Liver (tissue), 9 donors: ENCODE measurements around the gene FAM222A. TPM values are rescaled to one million over a fixed set of nuclear protein-coding genes. Genes with fewer than 3 reads are reported as not detected.

Source experiments
- DNase-seq: peaks from one replicate; pipeline ENCODE4 v3.0.0-alpha.2; 2017; ENCODE audit warnings: low spot score
- H3K27ac ChIP-seq, 2 donors: one replicate each; pipeline ENCODE4 v1.7.0; 2013; ENCODE audit warnings: inconsistent platforms in 2 of 2, low read length in 2 of 2, control low read depth in 1 of 2, low read depth in 1 of 2, mild to moderate bottlenecking in 1 of 2
- H3K27me3 ChIP-seq, 4 donors: one replicate each; pipeline versions ENCODE4 v1.6.1 to v1.7.0; 2013; ENCODE audit warnings: low read length in 3 of 4, inconsistent platforms in 1 of 4, mild to moderate bottlenecking in 1 of 4, moderate library complexity in 1 of 4; ENCODE audit not compliant: control insufficient read depth in 4 of 4, insufficient read depth in 4 of 4
- H3K36me3 ChIP-seq, 4 donors: one replicate each; pipeline versions ENCODE4 v1.6.1 to v1.7.0; 2013; ENCODE audit warnings: low read length in 3 of 4, mild to moderate bottlenecking in 3 of 4, low read depth in 1 of 4, moderate library complexity in 1 of 4; ENCODE audit not compliant: control insufficient read depth in 4 of 4, insufficient read depth in 3 of 4
- H3K4me1 ChIP-seq, 4 donors: one replicate each; pipeline versions ENCODE4 v1.6.1 to v1.7.0; 2013; ENCODE audit warnings: low read length in 3 of 4, mild to moderate bottlenecking in 3 of 4, moderate library complexity in 1 of 4; ENCODE audit not compliant: control insufficient read depth in 4 of 4, insufficient read depth in 4 of 4
- H3K4me3 ChIP-seq, 3 donors: one replicate each; pipeline versions ENCODE4 v1.6.1 to v1.7.0; 2013; ENCODE audit warnings: low read length in 3 of 3, control low read depth in 1 of 3, low read depth in 1 of 3, mild to moderate bottlenecking in 1 of 3
- H3K9ac ChIP-seq, 2 donors: one replicate each; pipeline ENCODE4 v1.7.0; 2013; ENCODE audit warnings: low read length in 2 of 2, mild to moderate bottlenecking in 2 of 2, moderate library complexity in 2 of 2, control low read depth in 1 of 2, low read depth in 1 of 2
- H3K9me3 ChIP-seq, 4 donors: one replicate each; pipeline versions ENCODE4 v1.6.1 to v1.7.0; 2013; ENCODE audit warnings: low read length in 3 of 4; ENCODE audit not compliant: control insufficient read depth in 4 of 4
- ATF3 ChIP-seq: IDR thresholded peaks from 2 replicates; pipeline ENCODE4 v1.6.1; 2016; ENCODE audit warnings: antibody characterized with exemption
- CTCF ChIP-seq: fragments of 150-350 bp; IDR thresholded peaks from 2 replicates; pipeline ENCODE4 v1.5.1; 2017; ENCODE audit warnings: improper control_type of control experiment, low read depth, low read length; ENCODE audit not compliant: missing input control
- EGR1 ChIP-seq, 2 donors: IDR thresholded peaks; 2 replicates each; pipeline ENCODE4 v1.6.1; 2016 to 2018; ENCODE audit warnings: antibody characterized with exemption in 2 of 2, low read depth in 2 of 2
- FOXA1 ChIP-seq: IDR thresholded peaks from 2 replicates; pipeline ENCODE4 v1.6.1; 2016; ENCODE audit warnings: antibody characterized with exemption
- FOXA2 ChIP-seq: IDR thresholded peaks from 2 replicates; pipeline ENCODE4 v1.6.1; 2016; ENCODE audit warnings: antibody characterized with exemption
- GABPA ChIP-seq, 2 donors: IDR thresholded peaks in 1 of 2; conservative IDR thresholded peaks in 1 of 2; 2 replicates each; pipeline ENCODE4 v1.6.1; 2016; ENCODE audit warnings: antibody characterized with exemption in 2 of 2, mild to moderate bottlenecking in 1 of 2, moderate library complexity in 1 of 2
- HNF4A ChIP-seq, 2 donors: conservative IDR thresholded peaks; 2 replicates each; pipeline ENCODE4 v1.6.1; 2016; ENCODE audit warnings: antibody characterized with exemption in 2 of 2, mild to moderate bottlenecking in 2 of 2
- HNF4G ChIP-seq: IDR thresholded peaks from 2 replicates; pipeline ENCODE4 v1.6.1; 2016; ENCODE audit warnings: antibody characterized with exemption
- JUND ChIP-seq, 2 donors: IDR thresholded peaks; 2 replicates each; pipeline ENCODE4 v1.6.1; 2016; ENCODE audit warnings: antibody characterized with exemption in 2 of 2
- MAX ChIP-seq: IDR thresholded peaks from 2 replicates; pipeline ENCODE4 v1.6.1; 2016; ENCODE audit warnings: antibody characterized with exemption
- NR2F2 ChIP-seq: IDR thresholded peaks from 2 replicates; pipeline ENCODE4 v1.6.1; 2016; ENCODE audit warnings: antibody characterized with exemption
- RAD21 ChIP-seq, 2 donors: IDR thresholded peaks; 2 replicates each; pipeline ENCODE4 v1.6.1; 2016; ENCODE audit warnings: antibody characterized with exemption in 2 of 2, mild to moderate bottlenecking in 2 of 2
- REST ChIP-seq: IDR thresholded peaks from 2 replicates; pipeline ENCODE4 v1.6.1; 2016; ENCODE audit warnings: antibody characterized with exemption, mild to moderate bottlenecking
- RXRA ChIP-seq, 2 donors: IDR thresholded peaks; 2 replicates each; pipeline ENCODE4 v1.6.1; 2017 to 2018; ENCODE audit warnings: antibody characterized with exemption in 2 of 2, mild to moderate bottlenecking in 1 of 2
- SP1 ChIP-seq: IDR thresholded peaks from 2 replicates; pipeline ENCODE4 v1.6.1; 2018; ENCODE audit warnings: antibody characterized with exemption, mild to moderate bottlenecking
- TAF1 ChIP-seq: conservative IDR thresholded peaks from 2 replicates; pipeline ENCODE4 v1.6.1; 2016; ENCODE audit warnings: antibody characterized with exemption, mild to moderate bottlenecking
- YY1 ChIP-seq: IDR thresholded peaks from 2 replicates; pipeline ENCODE4 v1.6.1; 2016; ENCODE audit warnings: antibody characterized with exemption, mild to moderate bottlenecking
- WGBS: extraction: QIAGEN DNeasy Blood & Tissue Kit; methylation state at CpG from one replicate; pipeline ENCODE4 v1.1.7; 2013; 5-methylcytosine and 5-hydroxymethylcytosine counted together
- polyA plus RNA-seq, 2 donors: library from polyadenylated mRNA; stranded (reverse) in 1 of 2; unstranded in 1 of 2; fragments of 200-250 nt in 1 of 2; fragments of >200 nt in 1 of 2; fragmentation: Nextera tagmentation in 1 of 2; extraction: Ambion mirVana in 1 of 2; gene quantifications; one replicate each; pipeline versions ENCODE4 v1.2.1 to v1.2.3, GENCODE V29; 2013 to 2015
- total RNA-seq, 2 donors: library from RNA; depleted of rRNA; stranded (reverse); fragments of >200 nt; gene quantifications; one replicate each; pipeline ENCODE4 v1.2.3, GENCODE V29; 2014
- TF ChIP-seq, protein P1 (sequence below): IDR thresholded peaks from 2 replicates; pipeline ENCODE4 v1.6.1; 2016; ENCODE audit warnings: antibody characterized with exemption
- donor health status: healthy.
- donor health status: healthy.
- donor health status: healthy.
- donor health status: healthy.
- donor health status: healthy.

Gene FAM222A
- total and polyA plus RNA-seq, 4 donors = 0.97 to 2.2 (median 1.9) TPM

- TF ChIP-seq FOXA2 = no peak
- TF ChIP-seq ATF3 = no peak
- no peak for TF ChIP-seq CTCF
- TF ChIP-seq EGR1 (IDR thresholded peaks at IDR 0.05; ENCODE audit: low read depth in 2 of 2) = no peak
- TF ChIP-seq, protein P1, sequence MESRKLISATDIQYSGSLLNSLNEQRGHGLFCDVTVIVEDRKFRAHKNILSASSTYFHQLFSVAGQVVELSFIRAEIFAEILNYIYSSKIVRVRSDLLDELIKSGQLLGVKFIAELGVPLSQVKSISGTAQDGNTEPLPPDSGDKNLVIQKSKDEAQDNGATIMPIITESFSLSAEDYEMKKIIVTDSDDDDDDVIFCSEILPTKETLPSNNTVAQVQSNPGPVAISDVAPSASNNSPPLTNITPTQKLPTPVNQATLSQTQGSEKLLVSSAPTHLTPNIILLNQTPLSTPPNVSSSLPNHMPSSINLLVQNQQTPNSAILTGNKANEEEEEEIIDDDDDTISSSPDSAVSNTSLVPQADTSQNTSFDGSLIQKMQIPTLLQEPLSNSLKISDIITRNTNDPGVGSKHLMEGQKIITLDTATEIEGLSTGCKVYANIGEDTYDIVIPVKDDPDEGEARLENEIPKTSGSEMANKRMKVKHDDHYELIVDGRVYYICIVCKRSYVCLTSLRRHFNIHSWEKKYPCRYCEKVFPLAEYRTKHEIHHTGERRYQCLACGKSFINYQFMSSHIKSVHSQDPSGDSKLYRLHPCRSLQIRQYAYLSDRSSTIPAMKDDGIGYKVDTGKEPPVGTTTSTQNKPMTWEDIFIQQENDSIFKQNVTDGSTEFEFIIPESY = no peak
- no peak for TF ChIP-seq FOXA1
- TF ChIP-seq TAF1 = no peak
- no peak for TF ChIP-seq HNF4A (conservative IDR thresholded peaks at IDR 0.05)
- TF ChIP-seq YY1 = no peak
- no peak for TF ChIP-seq SP1
- no peak for TF ChIP-seq RAD21 (IDR thresholded peaks at IDR 0.05)
- TF ChIP-seq RXRA (IDR thresholded peaks at IDR 0.05) = no peak
- TF ChIP-seq GABPA (IDR thresholded peaks at IDR 0.05 in 1 of 2, conservative IDR thresholded peaks at IDR 0.05 in 1 of 2) = no peak
- TF ChIP-seq REST = no peak
- TF ChIP-seq JUND (IDR thresholded peaks at IDR 0.05) = no peak
- no peak for TF ChIP-seq MAX
- TF ChIP-seq NR2F2 = no peak
- no peak for TF ChIP-seq HNF4G
- Histone ChIP-seq H3K27ac (no peak overlapping the region), H3K9me3 (no peaks in the 10 kb centered on the region), H3K36me3 (peaks cover 0 to 57% (median 20%) of the 10 kb centered on the region in 4 donors), H3K4me1 (no peaks in the 10 kb centered on the region), H3K4me3 (no peak overlapping the region), H3K27me3 (no peaks in the 10 kb centered on the region), H3K9ac (no peak overlapping the region)
- DNase-seq = no peak
- WGBS = 89% methylated on average over 1 of the region's 1 CpG
Observed at GRCh38 chr12:109789526-109790048, 76.0 kb downstream of the FAM222A start.
